Activated effector memory CD4-positive, alpha-beta T cell treated with Interleukin-2 at 50 U/mL for 16 hours (primary cell): ENCODE data around the gene GNAI1.
"Not testable (repeated sequence)": the region's sequence is repeated elsewhere in the genome, so short reads cannot be mapped to it uniquely, and the experiment has no call there.

Experiments
- DNase-seq: peaks from one replicate; pipeline ENCODE4 v3.0.0-alpha.2; 2020

GNAI1 gene

GRCh38 chr7:80133361-80134114 is 1.1 kb upstream of the GNAI1 start:
- no peak for DNase-seq

GRCh38 chr7:80134115-80134535 is 506 bp upstream of the GNAI1 start:
- no peak for DNase-seq

- no peak for DNase-seq
Measured at GRCh38 chr7:80135309-80136104, 876 bp downstream of the GNAI1 start.

GRCh38 chr7:80136261-80137055 is 1.8 kb downstream of the GNAI1 start:
- DNase-seq, result no peak

GRCh38 chr7:80137410-80137809 is 2.8 kb downstream of the GNAI1 start:
- no peak for DNase-seq

- no peak for DNase-seq
Measured at GRCh38 chr7:80139236-80139635, 4.6 kb downstream of the GNAI1 start.

GRCh38 chr7:80140388-80140787 is 5.8 kb downstream of the GNAI1 start:
- DNase-seq, result no peak

GRCh38 chr7:80141376-80141775 is 6.7 kb downstream of the GNAI1 start:
- no peak for DNase-seq

- DNase-seq, result no peak
Measured at GRCh38 chr7:80142853-80143580, 8.4 kb downstream of the GNAI1 start.

- no peak for DNase-seq
Measured at GRCh38 chr7:80145780-80146422, 11.3 kb downstream of the GNAI1 start.

- no peak for DNase-seq
Measured at GRCh38 chr7:80146545-80147182, 12.0 kb downstream of the GNAI1 start.

GRCh38 chr7:80147543-80148391 is 13.1 kb downstream of the GNAI1 start:
- DNase-seq, result no peak

GRCh38 chr7:80150611-80151273 is 16.1 kb downstream of the GNAI1 start:
- DNase-seq, result no peak

- no peak for DNase-seq
Measured at GRCh38 chr7:80151274-80151665, 16.6 kb downstream of the GNAI1 start.

GRCh38 chr7:80153446-80153845 is 18.8 kb downstream of the GNAI1 start:
- DNase-seq, result no peak

GRCh38 chr7:80154656-80155333 is 20.2 kb downstream of the GNAI1 start:
- DNase-seq, result no peak

- no peak for DNase-seq
Measured at GRCh38 chr7:80155374-80155773, 20.7 kb downstream of the GNAI1 start.

- not testable (repeated sequence) for DNase-seq
Measured at GRCh38 chr7:80157770-80158169, 23.1 kb downstream of the GNAI1 start.

GRCh38 chr7:80159802-80160201 is 25.2 kb downstream of the GNAI1 start:
- no peak for DNase-seq

- no peak for DNase-seq
Measured at GRCh38 chr7:80161466-80161865, 26.8 kb downstream of the GNAI1 start.
